HG03558 (cell line): ENCODE results near the gene SOHLH1.

ENCODE experiments used
- ATAC-seq: cut with Tn5 transposase; IDR thresholded peaks from one replicate; pipeline ENCODE4 v1.9.1; 2021; ENCODE audit warnings: moderate number of reproducible peaks; ENCODE audit not compliant: unreplicated experiment; ENCODE audit errors: extremely low read depth

SOHLH1 gene

GRCh38 chr9:135732569-135733257 is 33.4 kb upstream of the SOHLH1 start:
- no peak for ATAC-seq

- ATAC-seq, result no peak
These were observed 32.2 kb upstream of the SOHLH1 start for GRCh38 chr9:135731454-135731853.

- no peak for ATAC-seq
These were observed 30.2 kb upstream of the SOHLH1 start for GRCh38 chr9:135729480-135729879.

- ATAC-seq, result no peak
These were observed 29.3 kb upstream of the SOHLH1 start for GRCh38 chr9:135728436-135729110.

- ATAC-seq, result no peak
These were observed 28.1 kb upstream of the SOHLH1 start for GRCh38 chr9:135727257-135727875.

- ATAC-seq, result no peak
These were observed 27.0 kb upstream of the SOHLH1 start for GRCh38 chr9:135726138-135726853.

GRCh38 chr9:135724186-135724787 is 25.0 kb upstream of the SOHLH1 start:
- ATAC-seq, result no peak

- no peak for ATAC-seq
These were observed 23.1 kb upstream of the SOHLH1 start for GRCh38 chr9:135722365-135722764.

GRCh38 chr9:135719472-135719871 is 20.2 kb upstream of the SOHLH1 start:
- no peak for ATAC-seq

- no peak for ATAC-seq
These were observed 19.3 kb upstream of the SOHLH1 start for GRCh38 chr9:135718616-135719015.

GRCh38 chr9:135717410-135717809 is 18.1 kb upstream of the SOHLH1 start:
- no peak for ATAC-seq

- ATAC-seq, result no peak
These were observed 16.8 kb upstream of the SOHLH1 start for GRCh38 chr9:135716045-135716444.

- no peak for ATAC-seq
These were observed 15.8 kb upstream of the SOHLH1 start for GRCh38 chr9:135715056-135715595.

- no peak for ATAC-seq
These were observed 15.2 kb upstream of the SOHLH1 start for GRCh38 chr9:135714242-135715055.

GRCh38 chr9:135712613-135713295 is 13.5 kb upstream of the SOHLH1 start:
- no peak for ATAC-seq

- ATAC-seq, result no peak
These were observed 12.6 kb upstream of the SOHLH1 start for GRCh38 chr9:135711881-135712280.

GRCh38 chr9:135711391-135711790 is 12.1 kb upstream of the SOHLH1 start:
- ATAC-seq, result no peak

- no peak for ATAC-seq
These were observed 8.9 kb upstream of the SOHLH1 start for GRCh38 chr9:135708164-135708563.
